B cell (primary cell): Measurements from ENCODE around the gene ARHGAP45. TPM values are rescaled to one million over a fixed set of nuclear protein-coding genes. Genes with fewer than 3 reads are reported as not detected.

Experiments used
- ATAC-seq: fragments of 200-7000 bp; cut with Tn5 transposase; one replicate; pipeline ENCODE4 v1.10.0; 2021; ENCODE audit warnings: low read depth, mild to moderate bottlenecking, moderate number of reproducible peaks, moderate library complexity
- CTCF ChIA-PET: fragments of 350-600 bp; sonication (Branson Sonifier 250); formaldehyde crosslinking; loops from one replicate; lab custom pipeline; 2021; ENCODE audit warnings: antibody characterized with exemption, inconsistent platforms; lab: Charles Lee
- POLR2A ChIA-PET: fragments of 350-600 bp; sonication (Branson Sonifier 250); formaldehyde crosslinking; loops from one replicate; lab custom pipeline; 2021; ENCODE audit warnings: antibody characterized with exemption; lab: Charles Lee
- DNase-seq: peaks from one replicate; pipeline ENCODE4 v3.0.0; 2013
- H2AFZ ChIP-seq: 2 replicates; pipeline ENCODE4 v1.6.1; 2012; ENCODE audit warnings: mild to moderate bottlenecking, low read depth, low read length; ENCODE audit not compliant: insufficient read depth, poor library complexity, severe bottlenecking
- H3K27ac ChIP-seq, 2 donors: 1 replicate in 1 of 2; 2 replicates in 1 of 2; pipeline ENCODE4 v1.5.1; 2012 to 2013; ENCODE audit warnings: low read length in 2 of 2, mild to moderate bottlenecking in 2 of 2, moderate library complexity in 1 of 2
- H3K27me3 ChIP-seq, 4 experiments: fragments of 200-600 bp in 1 of 4; sonication (generic) in 1 of 4; replicated peaks in 1 of 4; 1 replicate in 2 of 4; 2 replicates in 2 of 4; pipeline versions ENCODE4 v1.6.1 to v1.7.0; 2013 to 2016; ENCODE audit warnings: low read length in 3 of 4, mild to moderate bottlenecking in 2 of 4, mixed read lengths in 1 of 4, moderate library complexity in 1 of 4; ENCODE audit not compliant: insufficient read depth in 4 of 4, control insufficient read depth in 3 of 4; ENCODE audit errors: control extremely low read depth in 1 of 4
- H3K36me3 ChIP-seq, 2 experiments: replicated peaks in 1 of 2; 1 replicate in 1 of 2; 2 replicates in 1 of 2; pipeline versions ENCODE4 v1.6.1 to v1.7.1; 2013; ENCODE audit warnings: low read length in 1 of 2; ENCODE audit not compliant: insufficient read depth in 2 of 2, control insufficient read depth in 1 of 2; ENCODE audit errors: control extremely low read depth in 1 of 2, extremely low read depth in 1 of 2
- H3K4me1 ChIP-seq, 2 donors: fragments of 200-600 bp in 1 of 2; sonication (generic) in 1 of 2; 1 replicate in 1 of 2; 2 replicates in 1 of 2; pipeline versions ENCODE4 v1.5.1 to v1.6.1; 2013 to 2017; ENCODE audit warnings: low read length in 2 of 2; ENCODE audit not compliant: control insufficient read depth in 2 of 2, insufficient read depth in 2 of 2
- H3K4me2 ChIP-seq: replicated peaks from 2 replicates; pipeline ENCODE3; 2012; ENCODE audit warnings: mild to moderate bottlenecking, low read depth, low read length; ENCODE audit not compliant: poor library complexity, severe bottlenecking
- H3K4me3 ChIP-seq, 5 experiments: fragments of 200-600 bp in 1 of 5; sonication (generic) in 1 of 5; 1 replicate in 3 of 5; 2 replicates in 2 of 5; pipeline versions ENCODE4 v1.5.1 to v1.7.0; 2011 to 2016; ENCODE audit warnings: low read length in 4 of 5, mild to moderate bottlenecking in 4 of 5, low read depth in 2 of 5, control low read depth in 1 of 5, moderate library complexity in 1 of 5; ENCODE audit not compliant: insufficient read depth in 1 of 5; ENCODE audit errors: control extremely low read depth in 1 of 5, extremely low read depth in 1 of 5
- H3K79me2 ChIP-seq: fragments of 200-600 bp; sonication (generic); one replicate; pipeline ENCODE4 v1.6.0; 2016; ENCODE audit warnings: low read length; ENCODE audit not compliant: control insufficient read depth, insufficient read depth
- H3K9ac ChIP-seq: fragments of 200-600 bp; sonication (generic); 2 replicates; pipeline ENCODE4 v1.6.1; 2017; ENCODE audit warnings: mild to moderate bottlenecking, low read length, moderate library complexity
- H3K9me3 ChIP-seq, 3 donors: one replicate each; pipeline versions ENCODE4 v1.6.1 to v1.7.1; 2013; ENCODE audit warnings: low read length in 2 of 3; ENCODE audit not compliant: control insufficient read depth in 2 of 3, insufficient read depth in 1 of 3; ENCODE audit errors: control extremely low read depth in 1 of 3
- H4K20me1 ChIP-seq: 2 replicates; pipeline ENCODE4 v1.6.0; 2012; ENCODE audit warnings: mild to moderate bottlenecking, low read length; ENCODE audit not compliant: insufficient read depth, control insufficient read depth, poor library complexity, severe bottlenecking
- H3K27ac Mint-ChIP-seq: one replicate; pipeline ENCODE4 v1.8.0; 2021; ENCODE audit warnings: mixed read lengths
- H3K27me3 Mint-ChIP-seq: one replicate; pipeline ENCODE4 v1.8.0; 2021; ENCODE audit warnings: mixed read lengths
- H3K4me1 Mint-ChIP-seq: one replicate; pipeline ENCODE4 v1.8.0; 2021; ENCODE audit warnings: mixed read lengths
- H3K4me3 Mint-ChIP-seq: one replicate; pipeline ENCODE4 v1.8.0; 2021; ENCODE audit warnings: mixed read lengths
- H3K9me3 Mint-ChIP-seq: one replicate; pipeline ENCODE4 v1.8.0; 2022; ENCODE audit warnings: mixed read lengths; ENCODE audit not compliant: insufficient read depth
- EZH2 ChIP-seq: IDR thresholded peaks from 2 replicates; pipeline ENCODE4 v1.6.1; 2012; ENCODE audit warnings: borderline replicate concordance, low read depth, mild to moderate bottlenecking, moderate library complexity, low read length; ENCODE audit not compliant: insufficient read depth, poor library complexity, severe bottlenecking
- WGBS: methylation state at CpG from one replicate; pipeline ENCODE4 v1.1.5; 2013; ENCODE audit warnings: missing lambda C conversion rate; ENCODE audit not compliant: insufficient coverage; 5-methylcytosine and 5-hydroxymethylcytosine counted together
- intact Hi-C: fragments of 100-400 bp; cut with micrococcal nuclease; formaldehyde crosslinking; loops from one replicate; pipeline ENCODE4 v1.10.0; 2022
- polyA plus RNA-seq: library from polyadenylated mRNA; depleted of rRNA; stranded (reverse); fragments of >200 nt; gene quantifications from 2 replicates; pipeline ENCODE4 v1.2.3, GENCODE V29; 2012
- total RNA-seq, 2 donors: library from RNA; stranded (reverse); fragments of 120-200 nt in 1 of 2; gene quantifications; 1 replicate in 1 of 2; 2 replicates in 1 of 2; pipeline versions ENCODE4 v1.2.3 to v1.2.4, GENCODE V29; 2013 to 2022
- TF ChIP-seq, protein P1 (sequence below): fragments of 200-600 bp; IDR thresholded peaks from one replicate; pipeline ENCODE4 v1.8.0; 2022; ENCODE audit warnings: antibody characterized with exemption, mild to moderate bottlenecking

The ARHGAP45 gene
- total and polyA plus RNA-seq, 2 donors (not counting 1 experiment from before 2014, with no cell fraction given): 488 to 490 TPM

DNA sequence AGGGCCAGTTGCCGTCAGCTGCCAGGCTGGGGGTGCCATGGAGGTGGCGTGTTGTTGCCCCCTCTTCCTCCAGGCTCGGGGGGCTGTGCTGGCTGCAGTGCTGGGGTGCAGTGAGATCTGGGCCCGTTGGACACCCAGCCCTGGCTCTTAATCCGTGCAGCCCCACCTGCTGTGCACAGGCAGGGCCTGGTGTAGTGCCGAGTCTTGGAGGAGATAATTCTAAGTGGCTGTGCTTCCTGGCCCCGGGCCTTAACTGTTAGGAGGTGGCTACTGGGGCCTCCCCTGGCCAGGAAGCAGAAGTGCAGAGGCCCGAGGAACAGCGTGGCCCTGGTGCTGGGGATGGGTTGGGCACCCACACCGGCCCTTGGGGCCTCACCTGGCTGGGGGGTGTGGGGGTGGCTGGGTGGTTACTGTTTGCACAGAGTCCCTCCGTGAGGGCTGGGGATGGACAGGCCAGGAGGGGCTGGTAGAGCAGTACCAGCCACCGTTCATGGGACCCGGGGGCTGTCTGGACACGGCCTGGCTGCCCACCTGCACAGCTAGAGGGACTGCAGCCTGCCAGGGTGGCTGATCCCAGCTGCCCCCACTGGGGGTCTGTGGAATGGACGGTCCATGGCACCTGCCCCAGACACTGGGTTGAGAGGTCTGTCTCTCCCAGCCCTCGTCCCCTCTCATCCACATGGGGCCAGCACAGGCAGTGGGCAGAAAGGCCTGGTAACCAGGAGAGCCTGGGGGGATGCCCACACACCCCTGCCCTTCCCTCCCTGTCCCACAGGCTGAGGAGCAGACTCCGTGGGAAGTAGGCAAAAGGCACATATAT is 40.1 kb downstream of the ARHGAP45 start:
- Histone ChIP-seq H3K79me2 (peaks cover 6% of the 10 kb centered on the region), H3K9ac (no peak overlapping the region), H3K4me1 (peaks cover 16 to 45% of the 10 kb centered on the region in 2 donors), H2AFZ (no peak overlapping the region), H3K4me3 (no peak overlapping the region), H3K27me3 (no peaks in the 10 kb centered on the region), H3K27ac (peak overlapping the region in 1 of 2 donors; percentile 19), H3K36me3 (peaks cover 0 to 37% of the 10 kb centered on the region in 2 experiments), H4K20me1 (peaks cover 33% of the 10 kb centered on the region), H3K4me2 (peak overlapping the region; percentile 8), H3K9me3 (no peaks in the 10 kb centered on the region)
- Mint-ChIP-seq H3K27ac (peak overlapping the region; percentile 61), H3K4me3 (peak overlapping the region; percentile 70), H3K4me1 (peaks cover 20% of the 10 kb centered on the region), H3K27me3 (no peaks in the 10 kb centered on the region), H3K9me3 (no peaks in the 10 kb centered on the region)
- ChIA-PET POLR2A (interaction anchor here (0.5 to 1.4 kb wide), 2 partner anchors 20 to 42 kb away, joined by 3 to 6 read pairs; no protein-coding TSS in a partner anchor), CTCF (interaction anchor here (0.6 to 1.3 kb wide), 3 partner anchors 42 to 138 kb away, joined by 3 read pairs; no protein-coding TSS in a partner anchor)
- ATAC-seq: no peak
- peak; percentile 51 for DNase-seq
- intact Hi-C loops: no loop called here
- TF ChIP-seq EZH2: no peak
- WGBS: 77% methylated on average over 16 of the region's 17 CpGs

GRCh38 chr19:1107661-1108261 is 40.8 kb downstream of the ARHGAP45 start:
- H3K9ac ChIP-seq: no peak overlapping the region
- H4K20me1 ChIP-seq: peaks cover 40% of the 10 kb centered on the region
- CTCF ChIA-PET: interaction anchor here (0.5 to 0.6 kb wide), 2 partner anchors 43 to 59 kb away, joined by 3 read pairs; no protein-coding TSS in a partner anchor
- peak overlapping the region; percentile 8 for H3K4me2 ChIP-seq
- DNase-seq: peak; percentile 42
- no peak overlapping the region for H3K4me3 Mint-ChIP-seq
- no peaks in the 10 kb centered on the region for H3K27me3 ChIP-seq
- peaks cover 16% of the 10 kb centered on the region for H3K4me1 Mint-ChIP-seq
- no peak overlapping the region for H2AFZ ChIP-seq
- H3K27me3 Mint-ChIP-seq: no peaks in the 10 kb centered on the region
- no peaks in the 10 kb centered on the region for H3K9me3 ChIP-seq
- no peak for ATAC-seq
- H3K4me3 ChIP-seq: no peak overlapping the region
- H3K27ac Mint-ChIP-seq: peak overlapping the region; percentile 10
- peaks cover 13% of the 10 kb centered on the region for H3K79me2 ChIP-seq
- intact Hi-C loops: no loop called here
- no peak overlapping the region for H3K27ac ChIP-seq
- POLR2A ChIA-PET: no interaction called here
- no peaks in the 10 kb centered on the region for H3K9me3 Mint-ChIP-seq
- TF ChIP-seq, protein P1, sequence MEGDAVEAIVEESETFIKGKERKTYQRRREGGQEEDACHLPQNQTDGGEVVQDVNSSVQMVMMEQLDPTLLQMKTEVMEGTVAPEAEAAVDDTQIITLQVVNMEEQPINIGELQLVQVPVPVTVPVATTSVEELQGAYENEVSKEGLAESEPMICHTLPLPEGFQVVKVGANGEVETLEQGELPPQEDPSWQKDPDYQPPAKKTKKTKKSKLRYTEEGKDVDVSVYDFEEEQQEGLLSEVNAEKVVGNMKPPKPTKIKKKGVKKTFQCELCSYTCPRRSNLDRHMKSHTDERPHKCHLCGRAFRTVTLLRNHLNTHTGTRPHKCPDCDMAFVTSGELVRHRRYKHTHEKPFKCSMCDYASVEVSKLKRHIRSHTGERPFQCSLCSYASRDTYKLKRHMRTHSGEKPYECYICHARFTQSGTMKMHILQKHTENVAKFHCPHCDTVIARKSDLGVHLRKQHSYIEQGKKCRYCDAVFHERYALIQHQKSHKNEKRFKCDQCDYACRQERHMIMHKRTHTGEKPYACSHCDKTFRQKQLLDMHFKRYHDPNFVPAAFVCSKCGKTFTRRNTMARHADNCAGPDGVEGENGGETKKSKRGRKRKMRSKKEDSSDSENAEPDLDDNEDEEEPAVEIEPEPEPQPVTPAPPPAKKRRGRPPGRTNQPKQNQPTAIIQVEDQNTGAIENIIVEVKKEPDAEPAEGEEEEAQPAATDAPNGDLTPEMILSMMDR: no peak
- 83% methylated on average over 19 of the region's 25 CpGs for WGBS
- peaks cover 0 to 37% of the 10 kb centered on the region in 2 experiments for H3K36me3 ChIP-seq
- peaks cover 8 to 38% of the 10 kb centered on the region in 2 donors for H3K4me1 ChIP-seq
